ENCODE data around the gene CPN1. TPM values are rescaled to one million over a fixed set of nuclear protein-coding genes. Genes with fewer than 3 reads are reported as not detected.

Gene CPN1
- total and polyA plus RNA-seq, 9 of the 15 experiments (the other 6 are each of a cell fraction or from before 2014, with no cell fraction given): 0.15 to 0.17 TPM; not detected in 7

DNA sequence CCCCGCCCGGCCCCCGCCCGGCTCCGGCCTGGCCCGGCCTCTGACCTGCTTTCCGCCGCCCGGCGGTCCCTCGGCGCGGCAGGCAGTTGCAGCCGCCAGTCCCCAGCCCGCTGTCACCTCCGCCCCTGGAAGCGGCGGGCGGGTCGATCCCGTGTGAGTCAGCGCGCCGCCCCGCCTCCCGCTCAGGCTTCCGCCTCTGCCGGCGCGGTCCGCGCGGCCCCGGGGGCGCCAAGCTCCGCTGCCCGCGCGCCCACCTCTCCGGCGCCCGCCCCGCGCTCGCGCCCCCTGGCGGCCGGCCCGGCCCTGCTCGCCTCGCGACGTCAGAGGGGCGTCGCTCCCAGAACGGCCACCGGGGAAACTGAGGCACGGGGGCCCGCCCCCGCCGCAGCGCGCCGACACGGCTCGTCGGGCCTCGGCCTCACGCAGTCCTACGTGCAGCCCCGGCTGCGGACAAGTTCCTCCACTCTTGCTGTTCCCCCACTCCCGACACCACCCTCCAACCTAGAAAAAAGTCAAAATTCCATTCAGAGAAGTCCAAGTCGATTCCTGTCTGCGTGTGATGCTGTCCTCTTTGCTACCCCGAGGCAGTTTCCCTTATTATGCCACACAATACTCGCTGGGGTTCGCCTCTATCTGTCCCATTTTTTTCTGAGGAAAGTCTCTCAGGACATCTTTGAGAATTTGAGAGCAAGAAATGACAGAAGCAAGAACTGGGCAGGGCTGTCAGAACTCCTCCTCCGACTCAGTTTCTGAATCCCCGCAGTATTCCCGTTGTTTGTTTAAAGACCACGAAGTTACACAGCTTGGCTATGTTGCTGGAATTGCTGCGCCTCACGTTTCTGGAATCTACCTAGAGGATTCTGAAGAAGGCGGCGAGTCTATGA, 71.6 kb downstream of the CPN1 start, which contains the start of gene DNMBP (continued):
- TF ChIP-seq, protein P1, sequence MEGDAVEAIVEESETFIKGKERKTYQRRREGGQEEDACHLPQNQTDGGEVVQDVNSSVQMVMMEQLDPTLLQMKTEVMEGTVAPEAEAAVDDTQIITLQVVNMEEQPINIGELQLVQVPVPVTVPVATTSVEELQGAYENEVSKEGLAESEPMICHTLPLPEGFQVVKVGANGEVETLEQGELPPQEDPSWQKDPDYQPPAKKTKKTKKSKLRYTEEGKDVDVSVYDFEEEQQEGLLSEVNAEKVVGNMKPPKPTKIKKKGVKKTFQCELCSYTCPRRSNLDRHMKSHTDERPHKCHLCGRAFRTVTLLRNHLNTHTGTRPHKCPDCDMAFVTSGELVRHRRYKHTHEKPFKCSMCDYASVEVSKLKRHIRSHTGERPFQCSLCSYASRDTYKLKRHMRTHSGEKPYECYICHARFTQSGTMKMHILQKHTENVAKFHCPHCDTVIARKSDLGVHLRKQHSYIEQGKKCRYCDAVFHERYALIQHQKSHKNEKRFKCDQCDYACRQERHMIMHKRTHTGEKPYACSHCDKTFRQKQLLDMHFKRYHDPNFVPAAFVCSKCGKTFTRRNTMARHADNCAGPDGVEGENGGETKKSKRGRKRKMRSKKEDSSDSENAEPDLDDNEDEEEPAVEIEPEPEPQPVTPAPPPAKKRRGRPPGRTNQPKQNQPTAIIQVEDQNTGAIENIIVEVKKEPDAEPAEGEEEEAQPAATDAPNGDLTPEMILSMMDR (IDR thresholded peaks at IDR 0.05 in 2 of 3, conservative IDR thresholded peaks at IDR 0.05 in 1 of 3; ENCODE audit: insufficient read depth in 2 of 3, low read depth in 1 of 3, low read length in 3 of 3): peak; percentile 35 to 69 (median 47); a peak in 4 of 6 replicates
- no peak for TF ChIP-seq ZNF174 (CRISPR knock-in tag; IDR thresholded peaks at IDR 0.05)
- TF ChIP-seq, protein P2, sequence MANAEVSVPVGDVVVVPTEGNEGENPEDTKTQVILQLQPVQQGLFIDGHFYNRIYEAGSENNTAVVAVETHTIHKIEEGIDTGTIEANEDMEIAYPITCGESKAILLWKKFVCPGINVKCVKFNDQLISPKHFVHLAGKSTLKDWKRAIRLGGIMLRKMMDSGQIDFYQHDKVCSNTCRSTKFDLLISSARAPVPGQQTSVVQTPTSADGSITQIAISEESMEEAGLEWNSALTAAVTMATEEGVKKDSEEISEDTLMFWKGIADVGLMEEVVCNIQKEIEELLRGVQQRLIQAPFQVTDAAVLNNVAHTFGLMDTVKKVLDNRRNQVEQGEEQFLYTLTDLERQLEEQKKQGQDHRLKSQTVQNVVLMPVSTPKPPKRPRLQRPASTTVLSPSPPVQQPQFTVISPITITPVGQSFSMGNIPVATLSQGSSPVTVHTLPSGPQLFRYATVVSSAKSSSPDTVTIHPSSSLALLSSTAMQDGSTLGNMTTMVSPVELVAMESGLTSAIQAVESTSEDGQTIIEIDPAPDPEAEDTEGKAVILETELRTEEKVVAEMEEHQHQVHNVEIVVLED (CRISPR knock-in tag; IDR thresholded peaks at IDR 0.05): 0 out of 2 replicates have a peak, but pooled peaks have one; percentile 36
- TF ChIP-seq, protein P3, sequence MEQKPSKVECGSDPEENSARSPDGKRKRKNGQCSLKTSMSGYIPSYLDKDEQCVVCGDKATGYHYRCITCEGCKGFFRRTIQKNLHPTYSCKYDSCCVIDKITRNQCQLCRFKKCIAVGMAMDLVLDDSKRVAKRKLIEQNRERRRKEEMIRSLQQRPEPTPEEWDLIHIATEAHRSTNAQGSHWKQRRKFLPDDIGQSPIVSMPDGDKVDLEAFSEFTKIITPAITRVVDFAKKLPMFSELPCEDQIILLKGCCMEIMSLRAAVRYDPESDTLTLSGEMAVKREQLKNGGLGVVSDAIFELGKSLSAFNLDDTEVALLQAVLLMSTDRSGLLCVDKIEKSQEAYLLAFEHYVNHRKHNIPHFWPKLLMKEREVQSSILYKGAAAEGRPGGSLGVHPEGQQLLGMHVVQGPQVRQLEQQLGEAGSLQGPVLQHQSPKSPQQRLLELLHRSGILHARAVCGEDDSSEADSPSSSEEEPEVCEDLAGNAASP (IDR thresholded peaks at IDR 0.05): no peak

Measured in K562 (cell line).